CD4-positive, alpha-beta T cell treated with Interleukin-10 for 1 hour (primary cell): ENCODE results near the gene CISH.
A peak's percentile ranks its signal among the peaks of the same experiment; 100 is the strongest.

Experiments
- DNase-seq: peaks from one replicate; pipeline ENCODE4 v3.0.0-alpha.2; 2020

CISH gene

DNA sequence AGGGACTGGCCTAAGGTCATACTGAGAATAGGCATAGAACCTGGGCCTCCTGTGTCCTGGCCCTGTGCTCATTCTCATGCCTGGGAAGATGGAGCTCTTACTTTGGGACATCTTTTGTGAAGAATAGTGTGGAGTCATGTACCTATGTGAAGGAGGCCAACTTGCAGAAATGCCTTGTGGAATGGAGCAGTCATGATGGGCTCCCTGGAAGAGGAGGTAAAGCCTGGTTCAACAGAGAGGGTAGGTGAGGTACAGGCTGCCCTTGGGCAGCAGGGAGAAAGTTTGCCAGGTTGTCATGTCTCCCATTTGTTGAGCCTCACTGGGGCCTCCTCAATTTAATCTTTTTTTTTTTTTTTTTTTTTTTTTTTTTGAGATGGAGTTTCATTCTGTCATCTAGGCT is 23.5 kb upstream of the CISH start:
- DNase-seq, result no peak

DNA sequence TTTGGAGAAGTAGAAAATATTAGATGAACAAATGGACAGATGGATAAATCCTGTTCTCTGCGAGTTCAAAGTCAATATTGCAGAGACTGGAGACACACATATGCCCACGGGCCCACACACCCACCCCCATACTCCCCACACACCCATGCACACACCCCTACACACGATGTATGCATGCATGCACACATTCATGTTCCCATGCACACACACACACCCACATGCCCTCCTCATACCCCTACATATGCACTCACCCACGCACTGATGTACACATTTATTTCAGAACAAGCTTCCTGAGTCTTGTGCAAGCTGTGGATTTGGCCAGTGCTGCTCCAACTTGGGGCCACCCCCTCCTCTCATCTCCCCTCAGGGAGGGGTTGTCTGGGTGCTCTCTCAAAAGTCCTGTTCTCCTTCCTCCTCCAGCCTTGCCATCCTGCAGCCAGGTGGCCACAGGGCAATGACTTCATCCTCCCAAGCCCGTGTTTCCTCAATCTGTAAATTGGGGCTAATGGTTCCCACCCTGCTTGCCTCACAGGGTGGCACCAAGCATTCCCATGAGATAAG is 21.7 kb upstream of the CISH start:
- DNase-seq, result no peak

DNA sequence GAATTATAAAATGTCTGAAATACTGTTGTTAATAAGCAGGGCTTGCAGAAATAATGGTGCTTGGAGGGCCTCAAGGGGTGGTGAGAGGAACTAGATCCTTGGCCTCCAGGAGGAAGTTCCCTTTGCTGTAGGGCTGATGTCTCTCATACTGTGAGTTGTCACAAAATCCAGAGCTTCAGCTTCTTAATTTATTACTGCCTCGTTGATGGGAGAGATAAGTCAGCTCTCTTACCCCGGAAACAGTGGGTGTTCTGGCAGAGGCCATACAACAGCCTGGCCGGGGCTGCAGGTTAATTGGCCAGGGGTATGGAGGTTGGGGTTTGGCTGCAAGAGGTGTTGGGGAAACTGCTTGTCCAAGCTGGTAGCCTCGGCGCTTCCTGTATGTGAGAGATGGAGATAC is 20.9 kb upstream of the CISH start:
- no peak for DNase-seq

DNA sequence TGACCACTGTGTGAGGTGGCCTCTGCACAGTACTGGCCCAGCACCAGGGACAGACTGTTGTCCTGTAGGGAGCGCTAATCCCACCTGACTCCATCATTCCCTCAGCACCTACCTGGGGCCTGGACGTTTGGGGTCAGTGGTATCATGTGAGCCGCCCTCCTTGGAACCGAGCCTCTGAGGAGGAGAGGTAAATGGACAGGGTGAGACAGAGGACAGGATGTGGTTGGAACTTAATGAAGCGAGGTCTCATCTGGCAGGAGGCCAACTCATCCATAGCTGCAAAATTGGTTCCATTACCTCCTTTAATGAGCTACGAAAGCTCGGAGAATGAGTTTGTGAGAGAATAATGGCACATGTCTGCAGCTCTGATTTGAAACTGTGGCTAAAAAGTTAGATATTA is 19.3 kb upstream of the CISH start:
- DNase-seq, result no peak

DNA sequence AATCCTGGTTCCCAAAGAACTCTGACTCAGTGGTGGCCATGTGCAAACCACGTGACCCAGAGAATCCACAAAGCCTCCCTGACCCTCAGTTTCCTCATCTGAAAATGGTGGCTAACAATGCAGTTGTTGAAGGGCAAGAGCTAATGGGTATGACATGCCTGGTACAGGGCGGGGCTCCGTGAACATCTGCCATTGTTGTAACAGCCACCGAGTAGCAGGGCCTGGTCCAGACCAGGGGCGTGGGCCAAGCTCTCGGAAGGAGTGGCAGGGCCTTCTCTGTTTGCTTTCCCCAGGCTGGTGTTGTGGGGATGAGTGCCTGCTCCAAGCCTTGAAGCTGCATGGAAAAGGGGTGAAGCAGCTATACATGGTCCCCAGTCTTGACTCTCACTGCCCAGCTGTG is 18.8 kb upstream of the CISH start:
- DNase-seq, result no peak

DNA sequence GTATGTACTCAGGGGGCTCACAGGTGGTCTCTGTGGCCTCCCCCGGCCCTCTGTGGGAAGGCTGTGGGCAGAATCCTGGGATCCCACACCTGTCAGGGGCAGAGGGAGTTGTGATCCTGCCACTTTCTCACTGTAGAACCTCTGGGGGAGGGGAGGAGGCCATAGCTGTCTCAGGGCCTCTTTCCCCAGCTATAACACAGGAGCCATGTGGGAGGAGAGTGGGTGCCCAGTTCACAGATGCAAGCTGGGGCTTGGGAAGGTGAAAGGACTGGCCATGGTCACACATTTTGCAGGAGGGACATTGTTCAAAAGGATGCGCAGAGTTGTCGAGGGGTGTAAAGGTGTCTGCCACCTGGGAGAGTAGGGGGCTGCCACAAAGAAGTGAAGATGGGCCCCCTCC is 17.0 kb upstream of the CISH start:
- no peak for DNase-seq

DNA sequence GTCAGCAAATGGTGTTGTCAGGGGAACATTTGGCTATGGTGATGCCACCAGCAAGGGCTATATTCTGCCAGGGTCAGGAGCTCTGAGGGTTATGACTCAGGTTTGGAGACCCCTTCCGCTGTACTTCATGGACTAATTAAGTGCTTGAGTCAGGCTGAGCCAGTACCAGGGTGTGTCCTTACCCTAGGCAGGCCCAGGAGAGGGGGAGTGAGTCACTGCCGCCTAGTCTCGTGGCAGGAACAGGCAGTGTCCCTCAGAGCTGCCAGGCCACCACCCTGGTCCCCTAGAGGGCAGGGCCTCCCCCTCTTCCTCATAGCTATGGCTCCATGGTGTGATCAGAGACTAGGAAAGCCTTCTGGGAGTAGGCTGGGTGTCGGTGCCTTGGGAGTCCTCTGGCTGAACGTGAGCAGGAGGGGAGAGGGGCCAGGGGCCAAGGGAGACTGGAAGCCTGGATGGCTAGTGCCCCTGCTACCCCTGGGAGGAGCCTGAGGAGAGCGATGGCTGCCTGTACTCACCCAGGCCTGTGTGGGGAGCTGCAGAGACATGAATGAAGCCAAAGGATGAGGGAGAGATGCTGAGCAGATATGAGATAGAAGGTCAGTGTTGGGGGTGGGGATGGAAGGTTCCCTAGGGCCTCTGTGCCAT is 16.0 kb upstream of the CISH start:
- DNase-seq, result no peak

DNA sequence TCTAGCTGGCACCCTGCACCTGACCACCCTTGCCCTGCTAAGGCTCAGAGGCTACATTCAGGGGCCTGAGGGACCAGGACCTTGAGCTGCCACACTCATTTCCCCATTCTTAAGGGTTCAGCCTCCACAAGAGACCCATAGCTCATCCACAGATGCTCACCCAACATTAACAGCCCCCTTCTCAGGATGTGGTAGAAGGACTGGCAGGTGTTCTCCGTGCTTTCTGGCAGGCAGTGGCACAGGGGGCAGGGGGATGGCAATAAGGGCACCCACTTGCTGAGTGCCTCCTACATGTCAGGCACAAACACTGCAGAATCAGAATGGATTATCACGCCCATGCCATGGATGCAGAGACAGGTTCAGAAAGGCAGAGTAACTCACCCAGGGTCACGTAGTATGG is 14.8 kb upstream of the CISH start:
- DNase-seq, result no peak

DNA sequence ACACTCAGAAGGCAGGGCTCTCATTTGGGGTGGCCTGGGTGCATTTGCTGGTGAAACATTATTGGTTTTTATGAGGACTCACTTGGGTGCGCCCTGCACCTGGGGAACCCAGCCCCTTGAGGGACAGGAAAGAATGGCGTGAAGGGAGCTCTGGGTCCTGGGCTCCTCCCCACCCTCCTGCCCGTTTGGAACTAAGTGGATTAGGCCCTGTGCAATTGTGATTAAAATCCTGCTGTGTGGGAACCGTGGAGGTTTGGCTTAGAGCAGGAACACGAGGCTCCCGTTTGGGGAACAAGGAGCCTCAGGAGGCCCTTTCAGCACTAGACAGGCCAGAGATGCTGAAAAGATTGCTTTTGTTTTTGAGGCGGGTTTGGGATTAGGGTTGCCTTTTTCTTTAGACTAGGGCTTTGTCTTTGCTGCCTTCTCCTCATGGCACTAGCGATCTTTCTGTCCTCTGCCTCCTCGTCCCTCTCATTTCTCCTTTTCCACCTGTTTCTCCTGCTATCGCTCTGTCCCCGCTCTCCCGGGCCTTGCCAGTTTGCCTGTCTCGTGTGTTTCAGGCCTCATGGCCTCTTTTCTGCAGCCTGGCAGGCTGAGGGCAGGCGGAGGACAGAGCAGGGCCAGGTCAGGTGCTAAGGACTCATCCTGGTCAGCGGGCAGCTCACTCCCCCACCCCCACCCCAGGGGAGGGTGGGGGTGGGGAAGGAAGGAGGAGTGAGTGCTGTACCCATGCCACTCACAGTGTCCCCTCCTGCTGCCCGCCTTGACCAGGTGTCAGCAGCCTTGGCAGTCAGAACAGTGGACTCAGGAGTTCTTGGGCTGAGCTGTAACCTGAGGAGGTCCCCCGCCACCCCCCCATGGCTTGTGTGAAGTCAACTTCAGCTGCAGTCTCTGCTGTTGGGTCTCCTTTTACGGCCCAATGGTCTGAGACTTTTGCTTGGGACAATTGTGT is 13.9 kb upstream of the CISH start:
- DNase-seq, result no peak

DNA sequence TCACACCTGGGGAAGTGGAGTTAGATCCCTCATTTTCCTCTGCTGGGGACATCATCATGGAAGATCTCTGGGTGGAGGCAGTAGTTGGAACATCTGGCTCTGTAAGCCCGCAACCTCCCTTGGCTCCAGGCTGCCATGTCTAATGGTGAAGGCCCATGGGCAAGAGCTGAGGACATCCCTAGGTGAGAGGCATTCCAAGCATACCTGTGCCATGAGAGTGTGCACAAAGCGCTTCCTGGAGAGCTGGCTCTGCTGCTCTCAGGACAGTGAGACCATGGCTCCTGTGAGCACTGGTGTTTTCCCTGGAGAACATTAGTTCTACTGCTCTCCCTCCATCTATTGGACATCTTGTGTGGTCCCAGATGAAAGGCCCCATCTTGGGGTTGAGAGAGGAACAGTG is 13.1 kb upstream of the CISH start:
- no peak for DNase-seq

DNA sequence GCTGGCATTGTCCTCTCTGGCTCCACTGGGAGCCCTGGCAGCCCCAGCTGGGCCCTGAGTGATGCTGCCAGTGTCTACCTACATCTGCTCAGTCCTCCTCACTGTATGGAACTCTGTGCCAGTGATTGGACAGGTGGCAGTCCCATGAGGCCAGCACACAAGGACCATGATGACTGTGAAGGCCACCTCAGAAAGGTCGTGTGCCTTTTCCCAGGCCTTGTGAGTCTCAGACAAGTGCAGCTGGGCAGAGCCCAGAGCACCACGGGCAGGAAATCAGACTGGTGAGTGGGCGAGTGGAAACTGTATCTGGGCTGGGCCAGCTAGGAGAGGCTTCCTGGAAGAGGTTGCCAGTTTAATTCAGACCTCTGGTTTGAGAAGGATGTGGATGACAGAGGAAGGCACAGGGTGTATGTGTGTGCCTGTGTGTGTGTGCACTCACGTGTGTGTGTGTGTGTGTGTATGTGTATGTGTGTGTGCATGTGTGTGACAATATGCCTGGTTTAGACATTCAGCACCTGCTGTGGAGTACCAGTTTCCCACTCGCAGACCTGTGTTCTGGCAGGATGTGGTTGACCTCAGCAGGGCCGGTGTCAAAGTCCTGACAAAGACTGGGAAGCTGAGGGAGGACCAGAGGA is 12.4 kb upstream of the CISH start:
- peak; percentile 58 for DNase-seq

DNA sequence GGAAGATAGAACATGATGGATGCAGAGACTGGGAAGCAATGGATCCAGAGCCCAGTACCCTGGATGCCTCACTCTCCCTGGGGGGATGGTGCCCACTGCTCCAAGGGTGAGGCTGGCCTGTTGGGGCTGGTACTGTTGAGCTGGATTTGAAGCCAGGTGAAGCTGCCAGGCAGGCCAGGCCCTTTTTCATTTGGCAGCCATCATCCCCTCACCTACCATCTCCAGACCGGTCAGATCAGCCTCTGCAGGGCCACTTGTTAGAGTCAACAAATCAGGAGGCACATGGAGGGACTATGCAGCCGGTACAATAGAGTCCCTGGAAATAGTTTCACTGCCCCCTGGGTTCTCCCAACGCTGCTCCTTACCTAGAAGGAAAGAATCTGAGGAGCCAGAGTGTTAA is 11.3 kb upstream of the CISH start:
- no peak for DNase-seq

DNA sequence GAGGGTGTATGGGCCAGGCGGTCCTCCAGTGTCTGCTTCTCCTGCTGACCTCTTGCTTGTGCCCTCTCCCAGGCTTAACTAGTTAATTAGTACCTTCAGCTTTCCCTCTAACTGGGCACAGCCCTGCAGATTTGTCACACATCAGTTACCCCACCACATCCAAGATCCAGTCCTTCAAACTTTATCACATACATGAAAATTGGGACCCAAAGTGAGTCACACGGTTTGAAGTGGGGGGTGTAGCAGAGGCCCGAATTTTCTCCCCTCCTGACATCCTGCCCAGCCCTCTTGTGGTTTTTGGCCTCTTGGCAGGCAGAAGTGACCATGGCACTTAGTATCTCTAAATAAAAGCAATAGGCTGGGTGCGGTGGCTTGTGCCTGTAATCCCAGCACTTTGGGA is 9.2 kb upstream of the CISH start:
- no peak for DNase-seq

DNA sequence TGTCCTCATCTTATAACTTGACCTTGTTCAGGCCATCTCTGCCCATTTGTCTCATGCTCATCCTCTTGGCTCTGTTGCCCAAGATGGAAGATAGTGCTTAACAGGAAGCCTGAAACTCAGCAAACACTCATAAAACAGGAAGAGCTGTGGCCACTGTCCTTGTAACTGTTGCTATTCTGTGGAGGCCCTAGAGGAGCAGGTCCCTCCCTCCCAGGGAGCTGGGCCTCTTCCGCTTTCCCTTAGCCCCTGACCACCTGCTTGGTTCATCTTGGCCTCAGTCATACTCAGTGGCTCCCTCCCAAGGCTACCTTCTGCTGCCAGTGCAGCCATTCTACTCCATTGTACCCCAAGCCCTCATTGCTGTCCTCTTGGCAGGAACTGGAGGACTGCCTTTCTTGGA is 8.8 kb upstream of the CISH start:
- no peak for DNase-seq

DNA sequence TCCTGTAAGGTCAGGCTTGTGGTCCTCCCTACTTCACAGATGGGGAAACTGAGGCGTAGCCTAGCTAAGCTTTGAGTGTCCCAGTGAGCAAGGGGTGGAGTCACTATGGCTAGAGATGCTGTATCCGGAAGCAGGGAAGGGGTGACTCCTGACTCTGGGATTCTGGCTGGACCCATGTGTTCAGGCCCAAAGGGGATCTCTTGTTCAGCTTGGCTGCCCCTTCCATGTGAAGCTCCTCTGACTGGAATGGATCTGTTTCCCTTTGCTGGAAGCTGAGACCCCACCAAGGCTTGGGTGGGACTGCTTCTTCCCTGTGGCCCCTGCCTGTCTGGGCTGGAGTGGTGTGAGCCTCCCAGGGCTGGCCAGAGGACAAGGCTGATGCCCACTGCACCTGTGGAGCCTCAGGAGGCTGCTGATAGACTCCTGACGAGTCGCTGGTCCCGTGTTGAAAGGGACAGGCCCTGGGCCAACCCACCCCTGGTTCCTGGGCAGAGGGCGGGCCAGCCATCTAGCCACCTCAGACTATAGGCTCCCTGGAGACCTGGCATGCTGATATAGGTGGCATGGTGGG is 6.4 kb upstream of the CISH start:
- no peak for DNase-seq

DNA sequence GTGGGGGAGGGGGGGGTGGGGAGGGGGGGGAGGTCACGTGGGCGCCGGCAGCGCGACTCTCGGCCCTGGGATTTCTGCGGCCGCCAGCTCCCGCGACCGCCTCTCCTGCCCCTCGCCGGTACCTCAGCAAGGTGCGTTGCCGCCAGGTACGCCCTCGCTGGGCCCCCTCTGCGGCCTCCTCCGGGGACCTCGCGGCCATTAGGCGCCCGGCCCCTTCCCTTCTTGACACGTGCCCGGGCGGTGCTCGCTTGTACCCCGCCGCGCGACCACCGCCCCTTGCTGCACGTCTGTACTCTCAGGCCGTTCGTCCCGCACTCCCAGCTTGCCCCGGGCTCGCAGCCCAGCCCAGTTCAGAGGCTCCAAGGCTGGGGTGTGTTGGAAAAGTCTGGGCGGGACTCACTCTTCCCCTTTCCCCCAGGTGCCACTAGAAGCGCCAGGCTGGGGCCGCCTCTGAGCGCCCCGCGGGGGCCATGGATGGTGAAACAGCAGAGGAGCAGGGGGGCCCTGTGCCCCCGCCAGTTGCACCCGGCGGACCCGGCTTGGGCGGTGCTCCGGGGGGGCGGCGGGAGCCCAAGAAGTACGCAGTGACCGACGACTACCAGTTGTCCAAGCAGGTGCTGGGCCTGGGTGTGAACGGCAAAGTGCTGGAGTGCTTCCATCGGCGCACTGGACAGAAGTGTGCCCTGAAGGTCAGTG is 5.7 kb upstream of the CISH start, which contains the start of gene MAPKAPK3:
TSS of gene MAPKAPK3 (plus strand) at position 56 of the 696 bp plus-strand sequence. CDS start at position 471, 415 bp downstream.
- peak; percentile 42 for DNase-seq

DNA sequence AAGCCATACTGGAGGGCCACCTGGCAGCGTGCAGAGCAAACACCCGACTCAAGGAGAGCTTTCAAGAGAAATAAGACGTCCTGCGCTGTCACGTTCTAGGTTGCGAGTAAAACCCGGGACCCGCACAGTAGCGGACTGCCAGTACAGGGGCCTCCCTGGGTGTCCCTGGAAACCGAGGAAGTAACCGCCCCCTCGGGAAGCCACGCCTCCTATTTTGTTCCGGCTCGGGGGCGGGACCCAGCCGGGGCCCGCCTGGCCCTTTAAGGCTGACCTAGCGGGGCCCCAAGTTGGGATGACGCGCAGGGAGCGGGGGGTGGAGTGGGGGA is 5.2 kb upstream of the CISH start:
- peak; percentile 96 for DNase-seq

DNA sequence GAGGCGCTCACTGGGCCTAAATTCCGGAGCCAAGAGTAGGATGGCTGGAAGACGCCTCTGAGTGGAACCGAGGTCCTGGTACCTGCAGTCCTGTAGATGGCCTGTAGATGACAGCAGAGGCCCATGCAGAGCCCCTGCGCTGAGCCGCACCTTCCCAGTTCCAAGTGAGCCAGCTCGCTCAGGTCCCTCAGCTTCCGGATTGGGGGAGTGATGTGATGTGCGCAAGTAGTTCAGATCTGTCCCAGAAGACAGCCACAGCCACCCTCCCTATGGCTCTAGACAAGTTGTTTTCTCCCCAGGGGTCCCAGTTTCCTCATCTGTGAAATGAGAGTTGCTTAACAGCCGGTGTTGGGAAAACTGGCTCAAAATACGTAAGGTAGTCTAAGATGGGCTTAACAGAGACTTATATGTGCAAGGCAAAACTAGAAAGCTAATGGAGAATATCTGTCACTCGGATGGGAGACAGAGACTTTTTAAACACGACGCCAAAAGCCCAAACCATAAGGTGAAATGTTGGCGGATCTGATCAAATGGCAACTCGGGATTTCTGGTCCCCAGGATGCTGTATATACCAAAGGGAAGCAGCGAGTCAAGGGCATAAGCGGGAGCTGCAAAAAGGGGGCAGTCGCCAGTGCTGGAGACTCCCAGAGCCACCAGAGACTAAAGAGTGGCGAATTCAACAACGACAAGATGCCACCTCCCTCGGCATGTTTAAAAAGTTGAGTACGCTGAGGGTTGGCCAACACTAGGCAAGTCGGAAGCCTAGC is 4.6 kb upstream of the CISH start:
- peak; percentile 85 for DNase-seq

DNA sequence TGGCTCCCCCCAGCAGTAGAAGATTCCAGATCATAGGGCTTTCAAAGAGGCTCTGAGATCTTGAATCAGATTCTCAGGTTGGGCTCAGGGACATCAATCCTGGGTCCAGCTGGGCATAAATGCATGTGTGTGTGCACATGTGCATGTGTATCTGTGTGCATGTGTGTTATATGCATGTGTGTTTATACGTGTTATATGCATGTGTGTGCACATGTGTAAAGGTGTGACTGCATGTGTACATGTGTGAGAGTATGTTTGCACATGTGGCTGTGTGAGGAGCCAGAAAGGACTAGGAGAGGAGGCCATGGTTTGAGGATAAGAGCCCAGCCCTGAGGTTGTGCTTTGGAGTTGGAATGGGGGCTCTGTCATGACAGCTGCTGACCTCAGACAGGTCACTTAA is 3.6 kb upstream of the CISH start:
- no peak for DNase-seq

DNA sequence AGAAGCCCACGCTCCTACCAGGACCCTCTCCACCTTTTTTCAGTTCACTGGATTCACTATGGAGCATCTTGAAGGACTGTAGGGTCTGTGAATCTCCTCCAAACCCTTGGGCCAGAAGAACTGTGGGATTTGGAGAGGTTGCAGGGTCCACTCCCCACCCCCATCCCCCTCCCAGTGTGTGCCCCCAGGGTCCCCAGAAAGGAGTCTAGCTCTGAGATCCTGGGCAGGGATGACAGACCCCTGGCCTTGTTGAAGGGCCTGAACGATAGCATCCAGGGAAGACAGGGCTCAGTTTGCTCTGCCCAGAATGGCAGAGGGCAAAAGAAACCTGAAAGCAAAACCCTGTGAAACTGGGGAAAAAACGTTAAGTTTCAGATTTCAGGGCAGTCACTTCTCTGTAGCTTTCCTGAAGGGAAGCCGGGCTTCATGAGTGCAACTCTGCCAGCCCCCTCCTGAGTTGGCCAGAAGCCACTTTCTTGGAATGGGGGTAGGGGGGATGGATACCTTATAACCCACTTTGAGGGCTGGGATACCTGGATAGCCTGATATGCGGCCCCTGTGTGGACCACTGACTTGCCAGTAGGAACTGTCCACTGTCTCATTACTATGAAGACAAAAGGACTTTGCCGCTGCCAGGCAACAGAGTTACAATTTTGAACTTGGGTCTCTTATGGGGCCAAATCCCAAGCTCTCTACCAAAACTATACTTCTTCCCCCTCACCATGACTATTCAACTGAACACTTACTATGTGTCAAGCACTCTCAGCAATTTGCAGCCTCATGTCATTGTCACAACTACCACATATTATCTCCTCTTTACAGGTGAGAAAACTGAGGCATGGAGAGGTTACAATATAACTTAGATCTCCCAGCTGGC is 1.6 kb upstream of the CISH start:
- DNase-seq, result no peak
